RCC 7860 (cell line): ENCODE results near the gene MOSMO.

Experiments
- DNase-seq: peaks from one replicate; pipeline ENCODE4 v3.0.0-alpha.2; 2015; ENCODE audit warnings: low spot score
- FAIRE-seq: peaks from 2 replicates; lab custom pipeline; 2012; peaks lifted over from hg19 to GRCh38; lab: Jason Lieb, UNC

The MOSMO gene

DNA sequence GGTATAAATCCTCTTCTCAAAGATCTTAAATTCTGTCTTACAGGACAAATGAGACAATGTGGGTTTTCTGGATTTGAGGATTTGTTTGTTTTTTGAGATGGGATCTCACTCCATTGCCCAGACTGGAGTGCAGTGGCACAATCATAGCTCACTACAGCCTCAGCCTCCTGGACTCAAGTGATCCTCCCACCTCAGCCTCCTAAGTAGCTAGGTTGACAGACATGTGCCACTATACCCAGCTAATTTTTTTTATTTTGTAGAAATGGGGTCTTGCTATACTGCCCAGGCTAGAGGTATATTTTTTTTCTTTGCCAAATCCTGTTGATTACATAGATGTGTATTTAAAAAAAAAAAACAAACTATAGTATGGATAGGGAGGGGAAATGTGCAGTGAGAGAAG is 122.6 kb downstream of the MOSMO start:
- DNase-seq: no peak
- no peak for FAIRE-seq

- FAIRE-seq (no peak), DNase-seq (no peak)
These were observed 124.9 kb downstream of the MOSMO start for GRCh38 chr16:22132801-22133200.
